HFF-Myc (cell line): ENCODE measurements around the gene SNCG.
A peak's percentile ranks its signal among the peaks of the same experiment; 100 is the strongest.
"Not testable (repeated sequence)": the region's sequence is repeated elsewhere in the genome, so short reads cannot be mapped to it uniquely, and the experiment has no call there.

Experiments used
- DNase-seq: peaks from one replicate; pipeline ENCODE4 v3.0.0-alpha.2; 2011; ENCODE audit warnings: low read depth; ENCODE audit errors: extremely low read depth
- H3K4me3 ChIP-seq: replicated peaks from 2 replicates; pipeline ENCODE4 v1.5.1; 2011; ENCODE audit warnings: low read depth, mild to moderate bottlenecking, control low read depth, low read length
- CTCF ChIP-seq: IDR thresholded peaks from 2 replicates; pipeline ENCODE4 v1.5.1; 2012; ENCODE audit warnings: mild to moderate bottlenecking, low read depth, low read length, control low read depth; ENCODE audit errors: missing control alignments

Gene SNCG

GRCh38 chr10:86971232-86971991, 13.0 kb downstream of the SNCG start:
- H3K4me3 ChIP-seq: peak overlapping the region; percentile 61
- TF ChIP-seq CTCF: no peak
- no peak for DNase-seq

- no peak overlapping the region for H3K4me3 ChIP-seq
- no peak for TF ChIP-seq CTCF
- DNase-seq: no peak
Observed at GRCh38 chr10:86972613-86973380, 14.4 kb downstream of the SNCG start.

GRCh38 chr10:86974484-86974883, 16.1 kb downstream of the SNCG start:
- no peak for DNase-seq
- no peak overlapping the region for H3K4me3 ChIP-seq
- no peak for TF ChIP-seq CTCF

- no peak overlapping the region for H3K4me3 ChIP-seq
- TF ChIP-seq CTCF: no peak
- DNase-seq: no peak
Observed at GRCh38 chr10:86976362-86977056, 18.1 kb downstream of the SNCG start.

GRCh38 chr10:86978457-86978856, 20.1 kb downstream of the SNCG start:
- not testable (repeated sequence) for DNase-seq, H3K4me3 ChIP-seq

- no peak for DNase-seq
- H3K4me3 ChIP-seq: no peak overlapping the region
- TF ChIP-seq CTCF: no peak
Observed at GRCh38 chr10:86979296-86979818, 21.0 kb downstream of the SNCG start.
